Mesendoderm (in vitro differentiated cells): Measurements from ENCODE around the gene VBP1.

Source experiments
- DNase-seq: peaks from one replicate; pipeline ENCODE4 v3.0.0; 2013
- H2AK5ac ChIP-seq: 2 replicates; pipeline ENCODE4 v1.6.1; 2013; ENCODE audit warnings: low read length, inconsistent platforms
- H2BK120ac ChIP-seq: 2 replicates; pipeline ENCODE4 v1.6.1; 2013; ENCODE audit warnings: low read depth, mild to moderate bottlenecking, low read length, moderate library complexity, mixed read lengths
- H2BK15ac ChIP-seq: replicated peaks from 2 replicates; pipeline ENCODE4 v1.6.1; 2013; ENCODE audit warnings: low read depth, mild to moderate bottlenecking, moderate library complexity
- H2BK5ac ChIP-seq: 2 replicates; pipeline ENCODE4 v1.6.1; 2013; ENCODE audit warnings: low read length, inconsistent platforms
- H3K18ac ChIP-seq: 2 replicates; pipeline ENCODE4 v1.6.1; 2013; ENCODE audit warnings: mild to moderate bottlenecking, low read length, mixed read lengths
- H3K23ac ChIP-seq: one replicate; pipeline ENCODE4 v1.6.1; 2013; ENCODE audit warnings: low read length
- H3K27ac ChIP-seq: 2 replicates; pipeline ENCODE4 v1.5.1; 2013; ENCODE audit warnings: low read depth, mild to moderate bottlenecking, inconsistent platforms, low read length, moderate library complexity
- H3K27me3 ChIP-seq: 2 replicates; pipeline ENCODE4 v1.6.1; 2013; ENCODE audit warnings: low read length, control low read depth, mild to moderate bottlenecking, inconsistent platforms; ENCODE audit not compliant: insufficient read depth, poor library complexity
- H3K36me3 ChIP-seq: 2 replicates; pipeline ENCODE4 v1.6.1; 2013; ENCODE audit warnings: low read length, inconsistent platforms; ENCODE audit not compliant: control insufficient read depth, insufficient read depth
- H3K4ac ChIP-seq: one replicate; pipeline ENCODE4 v1.6.1; 2013; ENCODE audit warnings: low read depth, mild to moderate bottlenecking, low read length, moderate library complexity
- H3K4me1 ChIP-seq: 2 replicates; pipeline ENCODE4 v1.6.1; 2013; ENCODE audit warnings: low read depth, low read length, inconsistent platforms; ENCODE audit not compliant: control insufficient read depth
- H3K4me2 ChIP-seq: 2 replicates; pipeline ENCODE4 v1.6.1; 2013; ENCODE audit warnings: low read length
- H3K4me3 ChIP-seq: 2 replicates; pipeline ENCODE4 v1.5.1; 2013; ENCODE audit warnings: mild to moderate bottlenecking, low read length
- H3K56ac ChIP-seq: one replicate; pipeline ENCODE4 v1.6.1; 2013; ENCODE audit warnings: low read length
- H3K79me1 ChIP-seq: 2 replicates; pipeline ENCODE4 v1.6.1; 2013; ENCODE audit warnings: low read length, inconsistent platforms
- H3K79me2 ChIP-seq: 2 replicates; pipeline ENCODE4 v1.6.1; 2013; ENCODE audit warnings: mild to moderate bottlenecking, low read length; ENCODE audit not compliant: control insufficient read depth, insufficient read depth
- H3K9ac ChIP-seq: 2 replicates; pipeline ENCODE4 v1.6.1; 2013; ENCODE audit warnings: low read length, inconsistent platforms
- H4K5ac ChIP-seq: one replicate; pipeline ENCODE4 v1.6.1; 2013; ENCODE audit warnings: low read length
- H4K8ac ChIP-seq: one replicate; pipeline ENCODE4 v1.6.1; 2013; ENCODE audit warnings: low read depth, mild to moderate bottlenecking, control low read depth, low read length, moderate library complexity
- WGBS: extraction: QIAGEN DNeasy Blood & Tissue Kit; methylation state at CpG from one replicate; pipeline ENCODE4 v1.1.7; 2013; ENCODE audit warnings: low lambda C conversion rate, missing lambda C conversion rate; ENCODE audit not compliant: insufficient coverage; ENCODE audit errors: extremely low coverage; 5-methylcytosine and 5-hydroxymethylcytosine counted together

VBP1 gene

GRCh38 chrX:155247497-155247896 lies 31.2 kb downstream of the VBP1 start:
- no peak overlapping the region for H3K4ac ChIP-seq
- H2AK5ac ChIP-seq: no peak overlapping the region
- H3K56ac ChIP-seq: no peak overlapping the region
- H3K4me3 ChIP-seq: no peak overlapping the region
- no peak overlapping the region for H3K23ac ChIP-seq
- no peaks in the 10 kb centered on the region for H3K79me1 ChIP-seq
- H3K4me1 ChIP-seq: no peaks in the 10 kb centered on the region
- no peak overlapping the region for H4K5ac ChIP-seq
- no peak overlapping the region for H3K18ac ChIP-seq
- no peak overlapping the region for H2BK120ac ChIP-seq
- H4K8ac ChIP-seq: no peak overlapping the region
- no peaks in the 10 kb centered on the region for H3K27me3 ChIP-seq
- no peak overlapping the region for H2BK15ac ChIP-seq
- H3K9ac ChIP-seq: no peak overlapping the region
- H3K27ac ChIP-seq: no peak overlapping the region
- H3K4me2 ChIP-seq: no peak overlapping the region
- DNase-seq: no peak
- H2BK5ac ChIP-seq: no peak overlapping the region
- WGBS: no CpG with 5 or more reads among the region's 4 CpGs
- no peaks in the 10 kb centered on the region for H3K79me2 ChIP-seq
- no peaks in the 10 kb centered on the region for H3K36me3 ChIP-seq

DNA sequence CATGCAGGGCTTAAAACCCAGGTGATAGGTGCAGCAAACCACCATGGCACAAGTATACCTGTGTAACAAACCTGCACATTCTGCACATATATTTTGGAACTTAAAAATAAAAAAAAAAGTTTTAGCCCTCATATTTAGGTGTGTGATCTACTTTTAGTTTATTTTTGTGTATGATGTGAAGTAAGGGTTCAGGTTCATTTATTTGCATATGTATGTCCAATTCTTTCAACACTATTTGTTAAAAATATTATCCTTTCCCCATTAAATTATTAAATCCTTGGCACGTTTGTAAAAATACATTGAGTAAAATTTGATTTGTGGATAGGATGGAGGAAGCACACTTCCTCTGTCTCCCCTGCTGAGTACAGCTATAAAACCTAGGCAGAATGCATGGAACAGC lies 35.1 kb downstream of the VBP1 start:
- Histone ChIP-seq H2BK15ac (no peak overlapping the region), H3K79me2 (no peaks in the 10 kb centered on the region), H2AK5ac (no peak overlapping the region), H3K56ac (no peak overlapping the region), H2BK120ac (no peak overlapping the region), H3K18ac (no peak overlapping the region), H3K27ac (no peak overlapping the region), H3K4me1 (no peaks in the 10 kb centered on the region), H4K5ac (no peak overlapping the region), H3K4me3 (no peak overlapping the region), H3K36me3 (no peaks in the 10 kb centered on the region), H3K23ac (no peak overlapping the region), H2BK5ac (no peak overlapping the region), H3K4me2 (no peak overlapping the region), H4K8ac (no peak overlapping the region), H3K9ac (no peak overlapping the region), H3K4ac (no peak overlapping the region), H3K27me3 (no peaks in the 10 kb centered on the region), H3K79me1 (no peaks in the 10 kb centered on the region)
- DNase-seq: no peak
- WGBS: no CpG with 5 or more reads among the region's 1 CpG

GRCh38 chrX:155259752-155260151 lies 43.5 kb downstream of the VBP1 start:
- no peak for DNase-seq
- WGBS: no CpG with 5 or more reads among the region's 3 CpGs
- H4K5ac ChIP-seq: no peak overlapping the region
- H3K56ac ChIP-seq: no peak overlapping the region
- no peak overlapping the region for H3K4me3 ChIP-seq
- no peak overlapping the region for H3K27ac ChIP-seq
- H3K4ac ChIP-seq: no peak overlapping the region
- no peak overlapping the region for H4K8ac ChIP-seq
- no peaks in the 10 kb centered on the region for H3K79me2 ChIP-seq
- no peak overlapping the region for H3K18ac ChIP-seq
- H3K79me1 ChIP-seq: no peaks in the 10 kb centered on the region
- H2BK15ac ChIP-seq: no peak overlapping the region
- no peaks in the 10 kb centered on the region for H3K27me3 ChIP-seq
- H3K36me3 ChIP-seq: no peaks in the 10 kb centered on the region
- no peaks in the 10 kb centered on the region for H3K4me1 ChIP-seq
- H2AK5ac ChIP-seq: no peak overlapping the region
- no peak overlapping the region for H3K9ac ChIP-seq
- H2BK120ac ChIP-seq: no peak overlapping the region
- no peak overlapping the region for H2BK5ac ChIP-seq
- H3K23ac ChIP-seq: no peak overlapping the region
- no peak overlapping the region for H3K4me2 ChIP-seq

DNA sequence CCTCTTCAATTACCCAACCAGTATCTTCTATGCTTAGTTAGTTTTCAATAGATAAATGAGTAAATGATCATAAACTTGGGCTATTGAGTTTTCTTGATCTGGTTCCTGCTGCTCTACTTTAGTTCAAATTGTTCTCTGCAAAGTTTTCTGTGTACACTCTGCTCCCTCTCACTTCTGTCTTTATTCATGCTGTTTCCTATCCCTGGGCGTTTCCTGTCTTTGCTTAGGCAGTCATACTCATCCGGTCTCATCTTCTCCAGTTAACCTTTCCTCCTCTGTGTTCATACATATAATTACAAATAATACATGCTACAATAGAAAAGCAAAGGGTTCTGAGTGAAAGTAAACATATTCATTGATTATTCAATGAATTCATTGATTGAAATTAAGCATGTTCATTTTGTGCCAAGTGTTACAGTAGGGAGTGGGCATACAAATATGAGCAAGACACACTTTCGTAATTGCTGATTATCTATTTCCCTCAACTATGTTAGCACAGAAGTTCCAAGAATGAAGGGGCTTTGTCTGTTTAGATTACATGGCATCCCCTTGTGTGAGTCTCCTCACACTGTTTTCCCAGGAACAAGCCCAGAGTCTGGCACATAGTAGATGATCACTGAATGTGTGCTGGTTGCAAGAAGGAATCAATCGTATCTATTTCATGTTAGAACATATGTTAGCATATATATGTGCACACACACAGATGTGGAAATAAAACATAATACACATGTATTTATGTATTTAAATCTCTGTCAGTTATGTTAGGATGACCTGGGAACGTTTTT lies 46.9 kb downstream of the VBP1 start:
- no peak overlapping the region for H3K27ac ChIP-seq
- H3K56ac ChIP-seq: no peak overlapping the region
- no peaks in the 10 kb centered on the region for H3K79me2 ChIP-seq
- H3K4me2 ChIP-seq: no peak overlapping the region
- H2BK120ac ChIP-seq: no peak overlapping the region
- no peak overlapping the region for H4K5ac ChIP-seq
- H2BK5ac ChIP-seq: no peak overlapping the region
- no peak overlapping the region for H2BK15ac ChIP-seq
- no peak overlapping the region for H2AK5ac ChIP-seq
- H3K23ac ChIP-seq: no peak overlapping the region
- no peak for DNase-seq
- no peak overlapping the region for H3K4me3 ChIP-seq
- no peaks in the 10 kb centered on the region for H3K27me3 ChIP-seq
- no peak overlapping the region for H3K18ac ChIP-seq
- H3K9ac ChIP-seq: peak overlapping the region; percentile 61
- no peak overlapping the region for H4K8ac ChIP-seq
- H3K4ac ChIP-seq: no peak overlapping the region
- H3K4me1 ChIP-seq: no peaks in the 10 kb centered on the region
- H3K36me3 ChIP-seq: no peaks in the 10 kb centered on the region
- H3K79me1 ChIP-seq: no peaks in the 10 kb centered on the region
- WGBS: no CpG with 5 or more reads among the region's 5 CpGs

GRCh38 chrX:155263854-155264628 lies 47.8 kb downstream of the VBP1 start, which contains the start of gene RAB39B:
RAB39B (minus strand) TSS chrX:155264491; CDS start chrX:155264288, 203 bp downstream.
- H3K4ac ChIP-seq: no peak within 1 kb of the TSS
- H3K79me1 ChIP-seq: no peaks in the 10 kb centered on the region
- no peak within 1 kb of the TSS for H4K5ac ChIP-seq
- no peaks in the 10 kb centered on the region for H3K79me2 ChIP-seq
- H3K18ac ChIP-seq: peak within 1 kb of the TSS; percentile 47
- peak within 1 kb of the TSS; percentile 61 for H3K9ac ChIP-seq
- H4K8ac ChIP-seq: no peak within 1 kb of the TSS
- no peaks in the 10 kb centered on the region for H3K4me1 ChIP-seq
- H3K4me2 ChIP-seq: peak within 1 kb of the TSS; percentile 34
- H3K27ac ChIP-seq: no peak within 1 kb of the TSS
- H3K27me3 ChIP-seq: no peaks in the 10 kb centered on the region
- H3K36me3 ChIP-seq: no peaks in the 10 kb centered on the region
- H2BK15ac ChIP-seq: no peak within 1 kb of the TSS
- no peak within 1 kb of the TSS for H2AK5ac ChIP-seq
- no peak within 1 kb of the TSS for H3K23ac ChIP-seq
- peak within 1 kb of the TSS; percentile 67 for H3K4me3 ChIP-seq
- no CpG with 5 or more reads among the region's 58 CpGs for WGBS
- no peak within 1 kb of the TSS for H2BK120ac ChIP-seq
- H3K56ac ChIP-seq: peak within 1 kb of the TSS; percentile 60
- H2BK5ac ChIP-seq: no peak within 1 kb of the TSS
- peak; percentile 87 for DNase-seq
